GM19467 (cell line): ENCODE results near the gene AIFM3.

Experiments used
- ATAC-seq: cut with Tn5 transposase; IDR thresholded peaks from one replicate; pipeline ENCODE4 v1.9.1; 2021; ENCODE audit warnings: mild to moderate bottlenecking, moderate library complexity; ENCODE audit not compliant: unreplicated experiment

The AIFM3 gene

DNA sequence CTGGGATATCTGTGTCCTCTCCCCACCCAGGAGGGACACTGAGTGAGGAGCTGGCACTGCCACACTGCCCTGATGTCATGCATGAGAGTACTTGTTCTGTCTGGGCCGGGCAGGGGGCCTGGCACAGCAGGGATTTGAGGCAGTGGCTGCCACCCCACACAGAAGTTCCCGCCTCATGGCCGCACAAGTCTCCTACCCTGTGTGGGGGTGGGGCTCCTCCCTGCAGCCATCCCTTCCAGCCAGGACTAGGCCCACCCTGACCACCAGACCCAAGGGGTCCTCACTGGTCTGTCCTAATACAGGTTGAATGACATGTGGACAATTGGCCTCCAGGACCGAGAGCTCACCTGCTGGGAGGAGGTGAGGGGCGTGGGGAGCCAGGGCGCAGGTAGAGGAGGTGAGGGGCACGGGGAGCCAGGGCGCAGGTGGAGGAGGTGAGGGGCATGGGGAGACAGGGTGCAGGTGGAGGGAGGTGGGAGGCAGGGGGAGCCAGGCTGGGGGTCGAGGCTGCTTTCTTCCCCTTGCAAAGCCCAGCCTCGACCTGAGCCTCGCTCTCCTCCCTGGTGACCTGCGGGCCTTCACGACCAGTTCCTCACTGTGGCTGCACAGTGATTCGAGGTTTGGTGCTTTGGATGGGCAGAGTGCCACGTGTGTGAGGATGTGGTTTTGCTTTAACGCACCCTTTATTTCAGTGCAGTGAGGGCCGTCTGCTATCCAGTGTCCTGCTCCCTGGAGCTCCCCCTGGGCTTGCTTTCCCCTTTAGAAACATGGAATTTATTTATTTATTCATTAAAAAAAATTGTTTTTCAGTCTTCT is 22.5 kb downstream of the AIFM3 start:
- no peak for ATAC-seq

DNA sequence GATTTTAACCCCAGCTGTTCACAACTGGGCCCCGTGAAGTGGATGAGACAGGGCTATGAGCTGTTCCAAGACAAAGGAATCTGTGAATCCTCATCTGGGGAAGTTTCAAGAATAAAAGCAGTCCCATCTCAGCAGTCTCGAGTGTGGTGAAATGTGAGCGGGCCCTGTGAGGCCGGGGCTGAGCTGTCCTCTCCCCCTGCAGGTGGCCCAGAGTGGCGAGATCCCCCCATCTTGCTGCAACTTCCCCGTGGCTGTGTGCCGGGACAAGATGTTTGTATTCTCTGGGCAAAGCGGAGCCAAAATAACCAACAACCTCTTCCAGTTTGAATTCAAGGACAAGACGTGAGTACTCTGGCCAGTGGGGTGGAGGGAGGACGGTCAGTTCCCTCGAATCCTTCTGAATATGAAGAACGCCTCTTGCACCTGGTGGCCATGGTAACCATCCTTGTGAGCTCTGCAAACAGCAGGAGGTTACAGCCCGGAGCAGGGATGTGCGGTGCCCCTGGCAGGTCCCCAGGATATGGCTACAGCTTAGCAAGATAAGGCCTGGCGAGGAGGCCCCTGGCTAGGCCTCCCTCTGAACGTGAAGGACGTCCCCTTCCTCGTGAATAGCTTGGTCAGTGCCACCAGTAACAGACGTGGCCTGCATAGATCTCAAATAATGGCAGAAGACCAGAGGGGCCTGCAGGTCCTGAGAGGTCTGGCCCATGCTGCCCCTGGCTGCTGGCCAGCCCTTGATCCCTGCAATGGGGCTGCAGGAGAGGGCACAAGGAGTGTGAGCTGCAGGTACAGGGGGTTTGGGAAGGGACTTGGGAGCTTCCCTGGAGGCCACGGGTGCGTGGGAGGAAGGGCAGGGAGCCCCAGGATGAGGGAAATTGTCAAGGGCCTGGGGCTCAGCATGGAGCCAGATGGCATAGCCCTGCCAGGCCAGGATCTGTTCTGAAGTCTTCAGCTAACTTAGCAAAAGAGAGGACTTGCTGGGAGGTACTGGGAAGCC is 23.4 kb downstream of the AIFM3 start:
- no peak for ATAC-seq

DNA sequence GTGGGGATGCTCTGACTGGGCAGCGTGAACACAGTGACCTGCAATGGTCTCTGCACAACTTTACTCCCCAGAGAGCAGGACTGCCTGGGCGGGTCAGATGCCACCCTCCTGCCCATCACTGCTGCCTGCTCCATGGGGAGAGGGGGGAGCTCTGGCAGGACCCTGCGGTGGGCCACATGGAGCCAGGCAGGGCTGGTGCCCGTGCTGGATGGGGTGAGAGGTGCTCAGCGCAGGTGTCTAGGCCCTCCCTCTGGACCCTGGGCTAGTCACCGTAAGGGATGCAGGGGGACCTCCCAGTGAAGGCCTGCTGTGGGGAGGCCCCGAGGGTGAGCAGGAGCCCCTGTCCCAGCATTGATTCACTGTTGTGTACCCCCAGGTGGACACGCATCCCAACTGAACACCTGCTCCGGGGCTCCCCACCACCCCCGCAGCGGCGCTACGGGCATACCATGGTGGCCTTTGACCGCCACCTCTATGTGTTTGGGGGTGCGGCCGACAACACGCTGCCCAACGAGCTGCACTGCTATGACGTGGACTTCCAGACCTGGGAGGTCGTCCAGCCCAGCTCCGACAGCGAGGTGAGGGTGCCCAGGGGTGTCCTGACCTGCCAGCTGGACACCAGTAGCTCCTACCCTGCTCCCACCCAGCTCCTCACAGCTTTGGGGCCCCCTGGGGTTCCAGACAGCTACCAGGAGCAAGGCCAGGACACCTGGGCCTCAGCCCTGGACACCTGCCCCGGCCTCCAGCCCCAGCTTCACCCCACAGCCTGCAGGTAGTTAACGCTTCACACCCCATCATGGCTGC is 24.4 kb downstream of the AIFM3 start:
- ATAC-seq: no peak

DNA sequence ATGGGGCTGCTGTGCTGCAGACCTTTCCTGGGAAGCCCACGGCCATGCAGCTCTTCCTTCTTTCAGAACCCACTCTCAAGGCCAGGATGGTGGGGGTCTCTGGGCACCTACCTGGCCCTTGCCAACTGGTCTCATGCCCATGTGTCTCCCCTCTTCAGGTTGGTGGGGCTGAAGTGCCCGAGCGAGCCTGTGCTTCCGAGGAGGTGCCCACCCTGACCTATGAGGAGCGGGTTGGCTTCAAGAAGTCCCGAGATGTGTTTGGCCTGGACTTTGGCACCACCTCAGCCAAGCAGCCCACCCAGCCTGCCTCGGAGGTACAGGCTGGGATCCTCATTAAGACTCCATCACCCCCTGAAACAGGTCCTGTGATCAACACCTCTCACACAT is 25.0 kb downstream of the AIFM3 start:
- no peak for ATAC-seq

DNA sequence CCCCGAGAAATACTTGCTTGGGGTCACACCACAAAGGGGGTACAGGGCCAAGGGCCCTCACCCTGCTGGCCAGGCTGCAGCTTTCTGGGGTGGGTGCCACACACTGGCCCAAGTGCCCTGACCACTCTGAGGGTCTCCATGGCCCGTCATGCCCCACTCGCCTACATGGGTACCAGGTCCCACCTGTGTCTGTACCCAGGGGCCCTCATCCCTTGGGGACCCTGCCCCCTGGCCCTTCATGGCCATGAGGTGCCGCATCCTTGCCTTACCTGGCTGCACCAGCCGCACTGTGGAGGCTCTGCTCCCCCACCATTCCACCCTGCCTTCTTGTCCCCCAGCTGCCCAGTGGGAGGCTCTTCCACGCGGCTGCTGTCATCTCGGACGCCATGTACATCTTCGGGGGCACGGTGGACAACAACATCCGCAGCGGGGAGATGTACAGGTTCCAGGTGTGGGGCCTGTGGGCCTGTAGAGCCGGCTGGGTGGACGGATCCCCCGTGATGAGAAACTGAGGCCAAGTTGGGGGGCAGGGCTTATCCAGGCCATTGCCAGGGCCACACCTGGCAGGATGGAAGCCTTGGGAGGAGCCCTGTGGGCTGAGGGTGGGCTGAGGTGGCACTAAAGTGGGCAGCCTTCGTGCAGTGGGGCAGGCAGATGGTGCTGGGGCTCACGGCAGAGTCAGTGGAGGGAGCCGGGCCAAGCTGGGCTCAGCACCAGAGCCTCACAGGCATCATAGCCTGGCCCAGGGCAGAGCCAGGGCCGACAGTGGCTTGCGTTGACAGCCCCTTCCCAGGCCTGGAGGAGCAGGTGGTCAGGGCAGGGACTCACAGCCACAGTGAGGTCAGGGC is 25.6 kb downstream of the AIFM3 start:
- no peak for ATAC-seq

DNA sequence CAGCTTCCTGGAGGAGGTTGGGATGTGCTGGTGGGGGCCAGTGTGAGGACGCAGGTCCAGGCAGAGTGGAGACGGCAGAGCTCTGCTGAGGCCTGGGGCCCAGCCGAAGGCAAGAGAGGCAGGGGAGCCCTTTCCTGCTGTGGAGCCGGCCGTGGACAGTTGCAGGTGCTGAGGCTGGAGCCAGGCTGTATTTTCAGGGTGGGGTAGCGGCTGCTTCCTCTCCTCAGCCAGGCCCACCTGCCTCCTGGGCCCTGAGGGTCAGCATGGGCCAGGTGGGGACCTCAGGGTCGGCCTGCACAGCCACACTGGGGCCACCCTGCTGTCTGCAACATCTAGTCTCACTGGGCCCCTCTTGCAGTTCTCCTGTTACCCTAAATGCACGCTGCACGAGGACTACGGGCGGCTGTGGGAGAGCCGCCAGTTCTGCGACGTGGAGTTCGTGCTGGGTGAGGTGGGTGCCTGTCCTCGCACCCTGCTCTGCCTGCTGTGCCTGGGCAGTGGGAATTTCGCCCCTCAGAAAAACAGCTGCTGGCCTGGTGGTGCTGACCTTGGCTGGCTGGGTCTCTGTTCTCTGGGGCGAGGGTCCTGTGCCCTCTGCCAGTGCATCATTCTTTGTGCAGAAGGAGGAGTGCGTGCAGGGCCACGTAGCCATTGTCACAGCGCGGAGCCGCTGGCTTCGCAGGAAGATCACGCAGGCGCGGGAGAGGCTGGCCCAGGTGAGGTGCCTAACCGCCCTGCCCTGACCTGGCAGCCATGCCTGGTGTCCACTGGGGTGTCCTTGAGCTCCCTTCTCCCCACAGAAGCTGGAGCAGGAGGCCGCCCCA is 26.5 kb downstream of the AIFM3 start:
- ATAC-seq: no peak

DNA sequence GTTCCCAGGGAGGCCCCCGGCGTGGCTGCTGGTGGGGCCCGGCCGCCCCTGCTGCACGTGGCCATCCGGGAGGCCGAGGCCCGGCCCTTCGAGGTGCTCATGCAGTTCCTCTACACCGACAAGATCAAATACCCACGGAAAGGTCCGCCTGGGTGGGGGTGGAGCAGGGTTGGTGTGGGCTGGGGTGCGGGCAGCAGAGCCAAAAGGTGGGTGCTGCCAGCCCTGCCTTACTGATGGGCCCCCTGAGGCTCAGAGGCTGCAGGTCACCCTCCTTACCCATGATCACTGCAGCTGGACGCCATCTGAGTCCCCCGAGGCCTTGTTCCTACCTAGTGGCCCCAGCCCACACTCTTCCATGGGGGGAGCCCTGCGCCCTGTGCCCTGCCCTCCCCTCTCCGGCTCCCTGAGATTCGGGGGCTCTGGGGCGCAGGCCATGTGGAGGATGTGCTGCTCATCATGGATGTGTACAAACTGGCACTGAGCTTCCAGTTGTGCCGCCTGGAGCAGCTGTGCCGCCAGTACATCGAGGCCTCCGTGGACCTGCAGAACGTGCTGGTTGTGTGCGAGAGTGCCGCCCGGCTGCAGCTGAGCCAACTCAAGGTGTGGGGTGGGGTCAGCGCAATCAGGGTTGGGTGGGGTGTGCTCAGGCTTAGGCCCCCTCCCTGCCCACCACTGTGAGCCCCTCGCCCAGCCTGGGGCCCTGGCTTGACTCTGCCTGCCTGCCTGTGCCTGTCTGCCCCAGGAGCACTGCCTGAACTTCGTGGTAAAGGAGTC is 27.3 kb downstream of the AIFM3 start:
- no peak for ATAC-seq

DNA sequence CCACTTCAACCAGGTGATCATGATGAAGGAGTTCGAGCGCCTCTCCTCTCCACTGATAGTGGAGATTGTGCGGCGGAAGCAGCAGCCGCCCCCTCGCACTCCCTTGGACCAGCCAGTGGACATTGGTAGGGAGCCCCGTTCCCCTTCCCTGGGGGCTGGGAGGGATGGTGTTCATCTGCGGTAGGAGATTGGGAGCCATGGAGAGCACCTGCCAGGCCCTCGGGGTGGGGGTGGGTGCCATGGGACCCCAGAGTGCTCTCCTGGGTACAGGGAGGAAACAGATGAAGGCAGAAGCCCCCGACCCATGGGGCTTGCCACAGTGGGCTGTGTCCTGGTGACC is 27.8 kb downstream of the AIFM3 start:
- no peak for ATAC-seq

DNA sequence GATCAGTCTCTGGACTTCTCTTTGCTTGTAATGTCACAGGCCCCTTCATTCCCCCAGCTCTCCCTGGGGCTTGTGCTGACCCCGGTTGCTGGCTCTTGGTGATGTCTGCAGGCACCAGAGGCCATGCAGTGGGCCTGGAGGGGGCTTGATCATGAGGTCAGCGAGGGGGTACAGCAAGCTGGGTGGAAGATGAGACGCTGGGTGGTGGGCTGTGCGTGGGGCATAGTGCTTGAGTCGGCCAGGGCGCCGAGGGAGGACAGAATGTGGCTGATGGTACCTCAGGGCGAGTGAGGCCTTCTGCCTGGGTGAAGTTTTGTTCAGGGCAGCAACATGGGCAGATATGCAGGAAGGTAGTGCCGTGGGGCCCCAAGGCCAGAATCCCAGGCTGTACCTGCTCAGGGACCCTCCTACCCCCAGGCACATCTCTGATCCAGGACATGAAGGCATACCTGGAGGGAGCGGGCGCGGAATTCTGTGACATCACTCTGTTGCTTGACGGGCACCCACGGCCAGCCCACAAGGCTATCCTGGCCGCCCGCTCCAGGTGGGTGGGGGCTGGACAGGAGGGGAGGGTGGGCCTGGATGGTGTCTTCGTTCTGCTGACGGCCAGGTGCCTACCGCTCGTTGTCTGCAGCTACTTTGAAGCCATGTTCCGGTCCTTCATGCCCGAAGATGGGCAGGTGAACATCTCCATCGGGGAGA is 28.4 kb downstream of the AIFM3 start:
- no peak for ATAC-seq

DNA sequence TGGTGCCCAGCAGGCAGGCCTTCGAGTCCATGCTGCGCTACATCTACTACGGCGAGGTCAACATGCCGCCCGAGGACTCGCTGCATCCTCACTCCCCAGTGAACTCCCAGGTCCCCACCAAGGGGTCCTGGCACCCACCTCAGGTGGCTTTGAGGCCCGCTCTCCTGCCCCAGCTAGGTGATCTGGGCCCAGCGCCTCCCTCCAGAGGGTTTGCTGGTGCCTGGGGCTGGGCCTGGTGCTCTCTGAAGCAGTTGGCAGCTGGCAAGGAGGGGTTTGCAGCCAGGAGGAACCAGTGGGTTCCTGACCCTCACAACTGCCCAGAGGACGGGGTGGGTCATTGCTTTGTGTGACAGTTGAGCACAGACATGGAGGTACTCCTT is 29.0 kb downstream of the AIFM3 start:
- ATAC-seq: no peak

DNA sequence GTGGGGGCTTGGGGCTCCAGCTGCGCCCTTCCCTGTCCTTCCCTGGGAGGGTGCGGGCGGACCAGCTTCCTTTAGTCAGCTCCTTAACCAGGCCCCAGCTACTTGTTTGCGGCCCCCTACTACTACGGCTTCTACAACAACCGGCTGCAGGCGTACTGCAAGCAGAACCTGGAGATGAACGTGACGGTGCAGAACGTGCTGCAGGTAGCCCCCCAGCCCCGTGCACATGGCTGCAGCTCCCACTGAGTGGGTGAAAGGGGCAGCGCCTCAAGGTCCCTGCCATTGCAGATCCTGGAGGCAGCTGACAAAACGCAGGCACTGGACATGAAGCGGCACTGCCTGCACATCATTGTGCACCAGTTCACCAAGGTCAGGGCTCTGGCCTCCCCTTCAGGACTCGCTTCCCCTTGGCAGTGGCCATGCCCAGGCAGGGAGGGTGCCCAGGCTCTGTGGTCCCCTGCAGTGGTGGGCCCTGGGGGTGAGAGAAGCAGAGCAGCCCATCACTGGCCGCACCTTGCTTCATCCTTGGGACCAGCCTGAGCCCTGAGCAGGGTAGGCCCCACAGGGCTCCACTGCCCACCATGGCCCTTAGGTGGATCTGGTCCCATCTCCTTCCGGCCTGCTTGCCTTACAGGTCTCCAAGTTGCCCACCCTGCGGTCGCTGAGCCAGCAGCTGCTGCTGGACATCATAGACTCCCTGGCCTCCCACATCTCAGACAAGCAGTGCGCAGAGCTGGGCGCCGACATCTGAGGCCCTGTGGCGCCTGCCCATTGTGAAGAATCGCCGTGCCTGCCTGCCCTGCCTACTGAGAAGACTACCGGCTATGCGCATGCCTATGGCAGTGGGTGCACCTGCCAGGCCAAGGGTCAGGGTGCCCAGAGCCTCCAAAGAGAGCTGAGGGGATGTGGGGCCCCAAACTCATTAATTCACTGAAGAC is 29.8 kb downstream of the AIFM3 start:
- ATAC-seq: no peak

DNA sequence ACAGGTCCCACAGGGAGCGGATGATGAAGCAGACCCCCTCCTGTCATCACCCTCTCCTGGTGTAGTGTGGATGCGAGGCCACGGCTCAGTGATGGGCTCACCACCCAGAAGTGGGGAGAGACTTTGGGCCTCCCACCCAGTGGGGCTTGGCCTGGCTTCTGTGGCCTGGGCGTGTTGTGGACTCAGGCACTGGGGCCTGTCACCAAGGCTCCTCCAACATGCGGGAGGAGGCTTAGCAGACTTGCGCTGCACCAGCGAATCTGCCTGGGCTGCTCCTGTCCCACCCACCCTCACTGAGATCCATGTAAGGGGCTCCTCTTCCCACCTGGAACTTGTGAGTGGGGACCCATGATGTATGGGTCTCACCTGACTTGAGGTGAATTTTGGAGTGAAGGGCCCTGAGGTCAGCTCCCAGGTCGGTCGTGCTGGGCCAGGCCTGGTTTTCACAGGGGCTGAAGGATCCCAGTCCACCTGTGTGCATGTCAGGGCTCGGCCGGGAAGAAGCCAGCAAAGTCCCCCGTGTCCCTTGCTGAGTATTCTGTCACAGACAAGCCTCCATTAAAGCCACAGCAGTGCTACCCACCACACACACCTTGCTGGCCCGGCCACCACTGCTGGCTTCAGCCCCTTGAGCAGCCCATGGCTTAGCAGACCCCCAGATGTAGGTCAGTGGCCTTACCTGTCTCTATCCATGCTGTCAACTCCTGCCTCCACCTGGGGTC is 30.6 kb downstream of the AIFM3 start:
- no peak for ATAC-seq

DNA sequence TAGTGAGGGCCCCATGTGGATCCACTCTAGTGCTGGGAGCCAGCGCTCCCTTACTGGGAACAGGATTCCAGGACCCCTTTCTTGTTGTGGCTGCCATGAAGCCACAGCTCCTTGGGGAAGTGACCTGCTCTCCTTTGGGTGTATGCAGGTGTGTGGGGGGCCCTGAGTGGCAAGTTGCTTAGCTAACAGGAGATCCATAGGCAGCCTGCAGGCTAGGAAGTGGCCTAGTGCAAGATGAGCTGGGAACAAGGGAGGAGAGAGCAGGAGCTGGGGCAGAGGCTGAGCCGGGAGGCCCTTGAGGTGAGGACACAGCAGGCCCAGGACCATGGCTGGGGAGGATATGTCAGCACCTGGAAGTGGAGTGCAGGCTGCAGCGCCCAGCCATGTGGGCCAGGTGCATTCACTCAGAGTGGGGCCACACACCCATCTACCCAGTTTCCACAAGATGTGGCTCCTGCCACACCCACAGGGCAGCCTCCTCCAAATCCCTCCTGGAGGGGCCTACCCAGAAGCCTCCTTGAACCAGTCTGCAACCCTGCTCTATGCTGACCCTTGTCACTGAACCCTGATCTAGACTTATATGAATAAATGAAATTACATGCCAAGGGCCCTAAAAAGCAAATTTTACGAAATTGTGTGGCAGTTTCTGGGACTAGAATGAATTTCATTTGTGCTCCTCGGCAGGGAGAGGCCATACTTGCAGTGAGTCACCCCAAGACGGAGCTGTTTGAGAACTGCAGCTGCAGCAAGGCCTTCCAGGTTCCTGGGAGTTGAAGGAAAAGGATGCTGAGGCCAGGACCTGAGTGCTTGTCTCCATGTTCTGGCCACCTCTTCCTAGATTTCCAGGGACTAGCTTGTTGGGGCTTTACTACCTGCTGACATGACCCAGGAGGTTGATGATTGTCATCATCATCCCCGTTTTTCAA is 31.6 kb downstream of the AIFM3 start:
- ATAC-seq: no peak

DNA sequence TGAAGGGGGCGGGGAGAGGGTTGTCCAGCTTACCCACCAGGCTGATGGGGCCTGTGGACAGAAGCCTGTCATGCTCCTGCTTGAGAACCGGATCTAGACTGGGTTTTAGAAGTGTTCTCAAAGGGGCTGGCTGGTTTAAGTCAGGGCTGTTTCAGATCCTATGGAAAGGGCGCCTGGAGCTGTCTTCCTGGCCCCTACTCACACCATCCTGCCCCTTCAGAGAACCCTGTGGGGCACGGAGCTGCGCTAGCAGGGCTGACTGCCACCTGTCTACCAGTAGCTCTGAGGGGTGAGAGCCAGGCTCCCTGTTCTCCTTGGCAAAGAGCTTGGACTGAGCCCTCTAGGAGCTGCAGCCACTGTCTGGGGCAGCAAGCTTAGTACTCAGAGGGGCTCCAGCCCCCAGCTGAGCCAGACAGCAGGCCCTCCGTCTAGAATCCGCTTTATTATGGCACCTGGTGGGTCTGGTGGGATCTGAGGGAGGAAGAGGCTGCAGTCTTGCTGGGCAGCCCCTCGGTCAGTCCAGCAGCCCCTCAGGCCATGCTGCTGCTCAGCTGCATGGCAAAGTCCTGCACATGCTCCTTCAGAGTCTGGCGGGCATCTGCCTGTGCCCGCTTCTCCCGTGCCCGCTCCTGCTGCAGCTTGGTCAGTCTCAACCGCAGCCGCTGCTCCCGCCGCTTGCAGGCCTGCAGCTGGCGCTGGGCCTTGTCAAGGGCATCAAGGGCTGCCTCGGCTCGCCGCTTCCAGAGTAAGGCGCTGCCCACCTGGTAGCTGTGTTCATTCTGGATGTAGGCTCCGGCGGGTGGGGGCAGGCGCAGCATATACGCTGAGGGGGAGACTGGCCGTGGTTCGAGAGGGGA is 32.5 kb downstream of the AIFM3 start:
- ATAC-seq: no peak
